PC-9 (cell line): ENCODE measurements around the gene PRKG1. TPM values are rescaled to one million over a fixed set of nuclear protein-coding genes. Genes with fewer than 3 reads are reported as not detected.
"Not testable (repeated sequence)": the region's sequence is repeated elsewhere in the genome, so short reads cannot be mapped to it uniquely, and the experiment has no call there.

ENCODE experiments used
- BruUV-seq: library from RNA; stranded (reverse); fragments of 400-500 nt; replicated peaks from 2 replicates; lab custom pipeline; 2021; lab: Mats Ljungman, UMichigan
- CTCF ChIA-PET: fragments of 300-600 bp; sonication (Branson Sonifier 250); formaldehyde crosslinking; loops from one replicate; lab custom pipeline; 2022; ENCODE audit warnings: antibody characterized with exemption; lab: Charles Lee
- POLR2A ChIA-PET: fragments of 300-600 bp; sonication (Branson Sonifier 250); formaldehyde crosslinking; loops from one replicate; lab custom pipeline; 2022; ENCODE audit warnings: antibody characterized with exemption; ENCODE audit not compliant: unreplicated experiment; lab: Charles Lee
- DNase-seq, 2 experiments: peaks; one replicate each; pipeline versions ENCODE4 v3.0.0 to v3.0.0-alpha.2; 2015 to 2022; ENCODE audit warnings: mixed read lengths in 1 of 2
- H2AFZ ChIP-seq: fragments of 200-600 bp; sonication (generic); 2 replicates; pipeline ENCODE4 v1.8.1; 2017; ENCODE audit warnings: antibody characterized with exemption
- H3F3A ChIP-seq: fragments of 200-600 bp; sonication (generic); 2 replicates; pipeline ENCODE4 v1.8.1; 2017; ENCODE audit warnings: antibody characterized with exemption, mild to moderate bottlenecking, low read depth; ENCODE audit not compliant: insufficient read depth
- H3K27ac ChIP-seq: fragments of 200-600 bp; sonication (generic); 2 replicates; pipeline ENCODE4 v1.6.1; 2016; ENCODE audit warnings: mixed run types
- H3K27me3 ChIP-seq: fragments of 200-600 bp; sonication (generic); 2 replicates; pipeline ENCODE4 v1.6.1; 2016; ENCODE audit warnings: low read depth, mixed run types; ENCODE audit not compliant: insufficient read depth
- H3K36me3 ChIP-seq: fragments of 200-600 bp; sonication (generic); 2 replicates; pipeline ENCODE4 v1.6.1; 2016; ENCODE audit warnings: low read depth, mixed run types
- H3K4me1 ChIP-seq: fragments of 200-600 bp; sonication (generic); replicated peaks from 2 replicates; pipeline ENCODE4 v1.6.1; 2016; ENCODE audit warnings: mixed run types; ENCODE audit not compliant: insufficient read depth
- H3K4me2 ChIP-seq: fragments of 200-600 bp; sonication (generic); 2 replicates; pipeline ENCODE4 v1.6.1; 2017; ENCODE audit warnings: mixed run types
- H3K4me3 ChIP-seq: fragments of 200-600 bp; sonication (generic); 2 replicates; pipeline ENCODE4 v1.6.1; 2016; ENCODE audit warnings: mixed run types
- H3K79me2 ChIP-seq: fragments of 200-600 bp; sonication (generic); 2 replicates; pipeline ENCODE4 v1.6.1; 2017; ENCODE audit warnings: low read depth, mixed run types
- H3K9me2 ChIP-seq: fragments of 200-600 bp; sonication (generic); 2 replicates; pipeline ENCODE4 v1.8.1; 2017; ENCODE audit warnings: mild to moderate bottlenecking; ENCODE audit not compliant: insufficient read depth
- H3K9me3 ChIP-seq: fragments of 200-600 bp; sonication (generic); 2 replicates; pipeline ENCODE4 v1.8.1; 2016; ENCODE audit warnings: low read depth; ENCODE audit not compliant: insufficient read depth
- H4K20me1 ChIP-seq: fragments of 200-600 bp; sonication (generic); 2 replicates; pipeline ENCODE4 v1.8.1; 2017; ENCODE audit not compliant: insufficient read depth
- CTCF ChIP-seq: fragments of 200-600 bp; sonication (generic); conservative IDR thresholded peaks from 2 replicates; pipeline ENCODE4 v1.6.1; 2017; ENCODE audit warnings: mixed run types, antibody characterized with exemption, mild to moderate bottlenecking, moderate library complexity
- EZH2 ChIP-seq: fragments of 200-600 bp; sonication (generic); IDR thresholded peaks from 2 replicates; pipeline ENCODE4 v1.8.0; 2017; ENCODE audit warnings: antibody characterized with exemption, low read depth
- intact Hi-C: fragments of 100-400 bp; cut with micrococcal nuclease; formaldehyde crosslinking; loops from one replicate; pipeline ENCODE4 v1.10.0; 2022; ENCODE audit not compliant: unreplicated experiment
- total RNA-seq: library from RNA; stranded (reverse); gene quantifications from 2 replicates; pipeline ENCODE4 v1.2.3, GENCODE V29; 2021

Gene PRKG1
- total RNA-seq, 1 experiment from 2014 or later, result 0.70 TPM

GRCh38 chr10:51758366-51758765, 684.1 kb downstream of the PRKG1 start:
- BruUV-seq, result no TSS peak
- ChIA-PET CTCF (no interaction called here), POLR2A (no interaction called here)
- no peaks in the 10 kb centered on the region for H3K27me3 ChIP-seq
- TF ChIP-seq CTCF (no peak), EZH2 (no peak)
- 0 out of 2 replicates have a peak, but pooled peaks cover 5% of the 10 kb centered on the region for H3K9me2 ChIP-seq
- H3K27ac ChIP-seq, result no peak overlapping the region
- H3K79me2 ChIP-seq, result no peaks in the 10 kb centered on the region
- no peaks in the 10 kb centered on the region for H4K20me1 ChIP-seq
- no peaks in the 10 kb centered on the region for H3K9me3 ChIP-seq
- no peaks in the 10 kb centered on the region for H3K4me1 ChIP-seq
- no peaks in the 10 kb centered on the region for H3F3A ChIP-seq
- H3K4me3 ChIP-seq, result no peak overlapping the region
- no peak for DNase-seq
- no peak overlapping the region for H2AFZ ChIP-seq
- no peaks in the 10 kb centered on the region for H3K36me3 ChIP-seq
- intact Hi-C loops, result no loop called here
- H3K4me2 ChIP-seq, result no peak overlapping the region

- H3K27me3 ChIP-seq, DNase-seq, BruUV-seq, H3K4me2 ChIP-seq, H3K4me3 ChIP-seq, H3K27ac ChIP-seq, H3F3A ChIP-seq, H3K4me1 ChIP-seq, H2AFZ ChIP-seq, H4K20me1 ChIP-seq, H3K79me2 ChIP-seq, H3K9me3 ChIP-seq, H3K36me3 ChIP-seq, intact Hi-C loops, POLR2A ChIA-PET, CTCF ChIA-PET, H3K9me2 ChIP-seq: not testable (repeated sequence)
These were observed 684.6 kb downstream of the PRKG1 start for GRCh38 chr10:51758838-51759237.

- Histone ChIP-seq H3K9me2 (0 out of 2 replicates have a peak, but pooled peaks cover 5% of the 10 kb centered on the region), H3F3A (no peaks in the 10 kb centered on the region), H3K27me3 (no peaks in the 10 kb centered on the region), H3K4me3 (no peak overlapping the region), H3K4me1 (no peaks in the 10 kb centered on the region), H3K27ac (no peak overlapping the region), H3K79me2 (no peaks in the 10 kb centered on the region), H3K9me3 (no peaks in the 10 kb centered on the region), H4K20me1 (no peaks in the 10 kb centered on the region), H2AFZ (no peak overlapping the region), H3K4me2 (no peak overlapping the region), H3K36me3 (no peaks in the 10 kb centered on the region)
- intact Hi-C loops, result no loop called here
- no peak for TF ChIP-seq CTCF
- TF ChIP-seq EZH2, result no peak
- ChIA-PET POLR2A (no interaction called here), CTCF (no interaction called here)
- BruUV-seq, result no TSS peak
- no peak for DNase-seq
These were observed 685.7 kb downstream of the PRKG1 start for GRCh38 chr10:51759896-51760534.
